ENCODE data around the gene FZR1. TPM values are rescaled to one million over a fixed set of nuclear protein-coding genes. Genes with fewer than 3 reads are reported as not detected.
"Not testable (repeated sequence)": the region's sequence is repeated elsewhere in the genome, so short reads cannot be mapped to it uniquely, and the experiment has no call there.

FZR1 gene
- total RNA-seq, 1 experiment from 2014 or later, result 31.1 TPM

GRCh38 chr19:3557461-3558248, 51.5 kb downstream of the FZR1 start, which contains the start of gene MFSD12:
TSS of gene MFSD12 (minus strand) at chr19:3557586. CDS start at chr19:3557403, 183 bp downstream.
- H3K4me3 ChIP-seq, result peak within 1 kb of the TSS; percentile 71
- DNase-seq, result peak; percentile 88
- no peaks in the 10 kb centered on the region for H3K36me3 ChIP-seq
- no peaks in the 10 kb centered on the region for H3K9me3 ChIP-seq
- H3K27me3 ChIP-seq, result no peaks in the 10 kb centered on the region

- Histone ChIP-seq H3K4me3 (no peak overlapping the region), H3K36me3 (no peaks in the 10 kb centered on the region), H3K27me3 (no peaks in the 10 kb centered on the region), H3K9me3 (no peaks in the 10 kb centered on the region)
- no peak for DNase-seq
Measured at GRCh38 chr19:3563709-3564524, 57.8 kb downstream of the FZR1 start.

GRCh38 chr19:3565139-3565538, 59.0 kb downstream of the FZR1 start:
- no peak overlapping the region for H3K4me3 ChIP-seq
- no peak for DNase-seq
- no peaks in the 10 kb centered on the region for H3K36me3 ChIP-seq
- H3K27me3 ChIP-seq, result no peaks in the 10 kb centered on the region
- H3K9me3 ChIP-seq, result no peaks in the 10 kb centered on the region

GRCh38 chr19:3570042-3570441, 63.9 kb downstream of the FZR1 start:
- H3K9me3 ChIP-seq, DNase-seq, H3K4me3 ChIP-seq, H3K36me3 ChIP-seq, H3K27me3 ChIP-seq: not testable (repeated sequence)

- Histone ChIP-seq H3K36me3 (no peaks in the 10 kb centered on the region), H3K27me3 (no peaks in the 10 kb centered on the region), H3K4me3 (no peak overlapping the region), H3K9me3 (no peaks in the 10 kb centered on the region)
- no peak for DNase-seq
Measured at GRCh38 chr19:3570606-3571011, 64.5 kb downstream of the FZR1 start.

- no peaks in the 10 kb centered on the region for H3K36me3 ChIP-seq
- H3K27me3 ChIP-seq, result no peaks in the 10 kb centered on the region
- peak; percentile 98 for DNase-seq
- H3K9me3 ChIP-seq, result no peaks in the 10 kb centered on the region
- peak overlapping the region; percentile 49 for H3K4me3 ChIP-seq
Measured at GRCh38 chr19:3572132-3572854, 66.2 kb downstream of the FZR1 start.

- H3K9me3 ChIP-seq, result no peaks in the 10 kb centered on the region
- H3K4me3 ChIP-seq, result peak within 1 kb of the TSS; percentile 75
- DNase-seq, result no peak
- no peaks in the 10 kb centered on the region for H3K27me3 ChIP-seq
- no peaks in the 10 kb centered on the region for H3K36me3 ChIP-seq
Measured at GRCh38 chr19:3572855-3573161, 66.7 kb downstream of the FZR1 start, which contains the start of gene HMG20B. TSS of gene HMG20B (plus strand) at chr19:3572944. CDS start at chr19:3573310, 366 bp downstream.

GRCh38 chr19:3573162-3573857, 67.2 kb downstream of the FZR1 start:
- H3K4me3 ChIP-seq, result peak overlapping the region; percentile 75
- H3K36me3 ChIP-seq, result no peaks in the 10 kb centered on the region

GRCh38 chr19:3573858-3574637, 67.9 kb downstream of the FZR1 start:
- Histone ChIP-seq H3K9me3 (no peaks in the 10 kb centered on the region), H3K27me3 (no peaks in the 10 kb centered on the region), H3K36me3 (no peaks in the 10 kb centered on the region), H3K4me3 (peak overlapping the region; percentile 75)
- peak; percentile 88 for DNase-seq

More at GRCh38 chr19:3573162-3573857, 67.2 kb downstream of the FZR1 start:
- Histone ChIP-seq H3K9me3 (no peaks in the 10 kb centered on the region), H3K27me3 (no peaks in the 10 kb centered on the region)
- DNase-seq, result no peak

GRCh38 chr19:3575260-3575741, 69.2 kb downstream of the FZR1 start:
- no peak for DNase-seq
- Histone ChIP-seq H3K27me3 (no peaks in the 10 kb centered on the region), H3K9me3 (no peaks in the 10 kb centered on the region), H3K36me3 (no peaks in the 10 kb centered on the region), H3K4me3 (no peak overlapping the region)

GRCh38 chr19:3575949-3576673, 70.0 kb downstream of the FZR1 start:
- Histone ChIP-seq H3K27me3 (no peaks in the 10 kb centered on the region), H3K4me3 (no peak overlapping the region), H3K9me3 (no peaks in the 10 kb centered on the region), H3K36me3 (no peaks in the 10 kb centered on the region)
- DNase-seq, result no peak

GRCh38 chr19:3576696-3577443, 70.8 kb downstream of the FZR1 start:
- DNase-seq, result no peak

GRCh38 chr19:3577723-3578344, 71.7 kb downstream of the FZR1 start:
- H3K9me3 ChIP-seq, result no peaks in the 10 kb centered on the region
- no peaks in the 10 kb centered on the region for H3K27me3 ChIP-seq
- no peak for DNase-seq
- no peaks in the 10 kb centered on the region for H3K36me3 ChIP-seq
- H3K4me3 ChIP-seq, result no peak overlapping the region

More at GRCh38 chr19:3576696-3577443, 70.8 kb downstream of the FZR1 start:
- no peaks in the 10 kb centered on the region for H3K36me3 ChIP-seq
- H3K9me3 ChIP-seq, result no peaks in the 10 kb centered on the region
- H3K4me3 ChIP-seq, result no peak overlapping the region
- no peaks in the 10 kb centered on the region for H3K27me3 ChIP-seq

GRCh38 chr19:3578390-3578789, 72.3 kb downstream of the FZR1 start:
- DNase-seq, result no peak
- Histone ChIP-seq H3K27me3 (no peaks in the 10 kb centered on the region), H3K4me3 (no peak overlapping the region), H3K9me3 (no peaks in the 10 kb centered on the region), H3K36me3 (no peaks in the 10 kb centered on the region)

All from MG63 (cell line).